Measurements from ENCODE around the gene HMMR.
"Not testable (repeated sequence)": the region's sequence is repeated elsewhere in the genome, so short reads cannot be mapped to it uniquely, and the experiment has no call there.

Gene HMMR

GRCh38 chr5:163444526-163444925 lies 15.9 kb upstream of the HMMR start:
- Histone ChIP-seq H3K4me1 (ENCODE audit: control insufficient read depth, insufficient read depth, low read length) (peaks cover 5% of the 10 kb centered on the region), H3K4me3 (ENCODE audit: low read length) (no peak overlapping the region), H3K36me3 (ENCODE audit: control insufficient read depth, insufficient read depth, low read length) (peaks cover 4% of the 10 kb centered on the region), H3K9me3 (ENCODE audit: control insufficient read depth, low read length) (no peaks in the 10 kb centered on the region), H3K27me3 (ENCODE audit: control insufficient read depth, insufficient read depth, low read length) (no peaks in the 10 kb centered on the region), H3K9ac (ENCODE audit: low read length) (no peak overlapping the region)

- H3K36me3 ChIP-seq (ENCODE audit: control insufficient read depth, insufficient read depth, low read length), result peaks cover 4% of the 10 kb centered on the region
- H3K4me3 ChIP-seq (ENCODE audit: low read length), result no peak overlapping the region
- peaks cover 5% of the 10 kb centered on the region for H3K4me1 ChIP-seq (ENCODE audit: control insufficient read depth, insufficient read depth, low read length)
- no peaks in the 10 kb centered on the region for H3K27me3 ChIP-seq (ENCODE audit: control insufficient read depth, insufficient read depth, low read length)
- no peaks in the 10 kb centered on the region for H3K9me3 ChIP-seq (ENCODE audit: control insufficient read depth, low read length)
- no peak overlapping the region for H3K9ac ChIP-seq (ENCODE audit: low read length)
Observed at GRCh38 chr5:163445345-163445744, 15.1 kb upstream of the HMMR start.

GRCh38 chr5:163447191-163447590 lies 13.2 kb upstream of the HMMR start:
- Histone ChIP-seq H3K9me3 (ENCODE audit: control insufficient read depth, low read length) (no peaks in the 10 kb centered on the region), H3K9ac (ENCODE audit: low read length) (no peak overlapping the region), H3K36me3 (ENCODE audit: control insufficient read depth, insufficient read depth, low read length) (no peaks in the 10 kb centered on the region)

DNA sequence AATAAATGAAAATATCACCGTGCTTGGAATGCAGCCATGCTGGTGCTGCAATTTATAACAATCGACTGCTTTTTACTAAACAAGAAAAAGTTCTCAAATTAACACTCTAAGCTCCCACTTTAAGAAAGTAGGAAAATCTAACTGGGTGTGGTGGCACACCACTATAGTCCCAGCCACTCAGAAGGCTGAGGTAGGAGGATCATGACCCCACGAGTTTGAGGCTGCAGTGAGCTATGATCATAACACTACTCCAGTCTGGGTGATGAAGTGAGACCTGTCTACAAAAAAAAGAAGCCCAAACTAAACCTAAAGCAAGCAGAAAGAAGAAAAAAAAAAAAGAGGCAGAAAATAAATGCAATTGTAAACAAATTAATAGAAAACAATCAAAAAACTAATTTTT lies 12.6 kb upstream of the HMMR start:
- H3K4me1 ChIP-seq (ENCODE audit: control insufficient read depth, insufficient read depth, low read length), result no peaks in the 10 kb centered on the region
- H3K4me3 ChIP-seq (ENCODE audit: low read length), result no peak overlapping the region
- no peaks in the 10 kb centered on the region for H3K9me3 ChIP-seq (ENCODE audit: control insufficient read depth, low read length)
- no peaks in the 10 kb centered on the region for H3K36me3 ChIP-seq (ENCODE audit: control insufficient read depth, insufficient read depth, low read length)
- H3K9ac ChIP-seq (ENCODE audit: low read length), result no peak overlapping the region
- H3K27me3 ChIP-seq (ENCODE audit: control insufficient read depth, insufficient read depth, low read length), result no peaks in the 10 kb centered on the region

More at GRCh38 chr5:163447191-163447590, 13.2 kb upstream of the HMMR start:
- H3K4me3 ChIP-seq (ENCODE audit: low read length), result no peak overlapping the region
- H3K27me3 ChIP-seq (ENCODE audit: control insufficient read depth, insufficient read depth, low read length), result no peaks in the 10 kb centered on the region
- H3K4me1 ChIP-seq (ENCODE audit: control insufficient read depth, insufficient read depth, low read length), result no peaks in the 10 kb centered on the region

DNA sequence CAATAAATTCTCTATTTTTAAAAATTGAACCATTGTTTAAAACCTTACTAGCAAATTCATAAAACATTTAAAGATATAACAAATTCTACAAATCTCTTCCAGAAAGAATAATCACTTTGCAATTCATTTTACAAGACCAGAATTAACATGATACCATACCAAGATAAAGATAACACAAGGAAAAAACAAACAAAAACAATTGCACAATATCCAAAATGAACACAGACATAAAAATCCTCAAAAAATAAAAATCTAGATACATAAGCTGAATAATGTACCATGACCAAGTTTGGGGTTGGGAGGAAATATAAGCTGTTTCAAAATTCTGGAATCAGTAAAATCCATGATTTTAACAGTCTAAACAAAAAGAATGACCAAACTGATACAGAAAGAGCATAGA lies 11.9 kb upstream of the HMMR start:
- no peaks in the 10 kb centered on the region for H3K4me1 ChIP-seq (ENCODE audit: control insufficient read depth, insufficient read depth, low read length)
- H3K4me3 ChIP-seq (ENCODE audit: low read length), result no peak overlapping the region
- H3K27me3 ChIP-seq (ENCODE audit: control insufficient read depth, insufficient read depth, low read length), result no peaks in the 10 kb centered on the region
- no peaks in the 10 kb centered on the region for H3K36me3 ChIP-seq (ENCODE audit: control insufficient read depth, insufficient read depth, low read length)
- H3K9me3 ChIP-seq (ENCODE audit: control insufficient read depth, low read length), result no peaks in the 10 kb centered on the region
- no peak overlapping the region for H3K9ac ChIP-seq (ENCODE audit: low read length)

DNA sequence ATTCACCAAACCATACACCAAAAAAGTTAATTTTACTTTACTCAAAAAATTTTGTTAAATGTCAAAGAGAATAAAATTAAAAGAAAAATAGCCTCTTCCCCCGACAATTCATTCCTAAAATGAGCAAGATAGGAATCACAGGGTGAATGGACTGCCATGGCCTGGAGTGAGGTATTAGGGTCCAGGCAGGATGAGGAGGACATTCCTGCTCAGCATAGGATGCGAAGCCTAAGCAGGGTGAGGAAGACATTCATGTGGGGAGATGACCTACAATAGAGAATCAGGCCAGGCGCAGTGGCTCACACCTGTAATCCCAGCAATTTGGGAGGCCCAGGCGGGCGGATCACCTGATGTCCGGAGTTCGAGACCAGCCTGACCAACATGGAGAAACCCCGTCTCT lies 8.9 kb upstream of the HMMR start:
- H3K9ac ChIP-seq (ENCODE audit: low read length), result no peak overlapping the region
- no peaks in the 10 kb centered on the region for H3K4me1 ChIP-seq (ENCODE audit: control insufficient read depth, insufficient read depth, low read length)
- no peak overlapping the region for H3K4me3 ChIP-seq (ENCODE audit: low read length)
- no peaks in the 10 kb centered on the region for H3K36me3 ChIP-seq (ENCODE audit: control insufficient read depth, insufficient read depth, low read length)
- no peaks in the 10 kb centered on the region for H3K9me3 ChIP-seq (ENCODE audit: control insufficient read depth, low read length)
- no peaks in the 10 kb centered on the region for H3K27me3 ChIP-seq (ENCODE audit: control insufficient read depth, insufficient read depth, low read length)

- H3K36me3 ChIP-seq (ENCODE audit: control insufficient read depth, insufficient read depth, low read length), result no peaks in the 10 kb centered on the region
- H3K9ac ChIP-seq (ENCODE audit: low read length), result no peak overlapping the region
- H3K4me3 ChIP-seq (ENCODE audit: low read length), result no peak overlapping the region
- H3K4me1 ChIP-seq (ENCODE audit: control insufficient read depth, insufficient read depth, low read length), result no peaks in the 10 kb centered on the region
- H3K9me3 ChIP-seq (ENCODE audit: control insufficient read depth, low read length), result no peaks in the 10 kb centered on the region
- H3K27me3 ChIP-seq (ENCODE audit: control insufficient read depth, insufficient read depth, low read length), result no peaks in the 10 kb centered on the region
Observed at GRCh38 chr5:163453705-163454104, 6.7 kb upstream of the HMMR start.

DNA sequence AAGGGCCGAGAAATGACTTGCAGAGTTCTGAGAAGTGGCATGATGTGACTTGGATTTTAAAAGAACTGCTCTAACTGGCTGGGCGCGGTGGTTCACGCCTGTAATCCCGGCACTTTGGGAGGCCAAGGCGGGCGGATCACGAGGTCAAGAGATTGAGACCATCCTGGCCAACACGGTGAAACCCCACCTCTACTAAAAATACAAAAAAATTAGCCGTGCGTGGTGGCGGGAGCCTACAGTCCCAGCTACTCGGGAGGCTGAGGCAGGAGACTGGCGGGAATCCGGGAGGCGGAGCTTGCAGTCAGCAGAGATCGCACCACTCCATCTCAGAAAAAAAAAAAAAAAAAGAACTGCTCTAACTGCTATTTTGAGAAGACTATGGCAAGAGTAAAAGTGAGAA lies 5.0 kb upstream of the HMMR start:
- H3K9ac ChIP-seq (ENCODE audit: low read length), result not testable (repeated sequence)

GRCh38 chr5:163456029-163456589 lies 4.3 kb upstream of the HMMR start:
- H3K27me3 ChIP-seq (ENCODE audit: control insufficient read depth, insufficient read depth, low read length), result no peaks in the 10 kb centered on the region
- H3K4me3 ChIP-seq (ENCODE audit: low read length), result no peak overlapping the region
- no peak overlapping the region for H3K9ac ChIP-seq (ENCODE audit: low read length)
- H3K9me3 ChIP-seq (ENCODE audit: control insufficient read depth, low read length), result no peaks in the 10 kb centered on the region
- H3K36me3 ChIP-seq (ENCODE audit: control insufficient read depth, insufficient read depth, low read length), result no peaks in the 10 kb centered on the region
- H3K4me1 ChIP-seq (ENCODE audit: control insufficient read depth, insufficient read depth, low read length), result peaks cover 4% of the 10 kb centered on the region

More for the DNA sequence above, 5.0 kb upstream of the HMMR start:
- not testable (repeated sequence) for H3K9me3 ChIP-seq (ENCODE audit: control insufficient read depth, low read length); H3K4me1 ChIP-seq (ENCODE audit: control insufficient read depth, insufficient read depth, low read length); H3K4me3 ChIP-seq (ENCODE audit: low read length); H3K36me3 ChIP-seq (ENCODE audit: control insufficient read depth, insufficient read depth, low read length); H3K27me3 ChIP-seq (ENCODE audit: control insufficient read depth, insufficient read depth, low read length)

DNA sequence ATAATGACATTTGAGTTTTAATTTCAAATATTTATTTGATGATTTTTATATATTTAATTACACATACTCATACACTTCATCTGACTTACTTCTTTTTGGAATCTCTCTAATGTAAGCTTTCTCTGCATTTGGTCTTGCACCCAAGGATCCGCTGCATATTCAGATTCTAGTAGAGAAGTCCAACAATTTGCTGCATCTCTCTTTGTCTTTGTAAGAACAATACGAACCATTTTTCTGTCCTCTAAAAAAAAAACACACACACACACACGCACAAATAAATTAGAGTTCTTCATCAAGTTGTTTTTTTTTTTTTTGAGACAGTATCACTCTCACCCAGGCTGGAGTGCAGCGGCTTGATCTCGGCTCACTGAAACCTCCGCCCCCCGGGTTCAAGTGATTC lies 3.6 kb upstream of the HMMR start:
- Histone ChIP-seq H3K4me3 (ENCODE audit: low read length) (no peak overlapping the region), H3K4me1 (ENCODE audit: control insufficient read depth, insufficient read depth, low read length) (peaks cover 4% of the 10 kb centered on the region), H3K27me3 (ENCODE audit: control insufficient read depth, insufficient read depth, low read length) (no peaks in the 10 kb centered on the region), H3K36me3 (ENCODE audit: control insufficient read depth, insufficient read depth, low read length) (no peaks in the 10 kb centered on the region), H3K9ac (ENCODE audit: low read length) (no peak overlapping the region), H3K9me3 (ENCODE audit: control insufficient read depth, low read length) (no peaks in the 10 kb centered on the region)

GRCh38 chr5:163458778-163459385 lies 1.6 kb upstream of the HMMR start:
- Histone ChIP-seq H3K9ac (ENCODE audit: low read length) (peak overlapping the region; percentile 84), H3K9me3 (ENCODE audit: control insufficient read depth, low read length) (no peaks in the 10 kb centered on the region), H3K36me3 (ENCODE audit: control insufficient read depth, insufficient read depth, low read length) (no peaks in the 10 kb centered on the region), H3K27me3 (ENCODE audit: control insufficient read depth, insufficient read depth, low read length) (no peaks in the 10 kb centered on the region), H3K4me1 (ENCODE audit: control insufficient read depth, insufficient read depth, low read length) (peaks cover 4% of the 10 kb centered on the region), H3K4me3 (ENCODE audit: low read length) (peak overlapping the region; percentile 65)

DNA sequence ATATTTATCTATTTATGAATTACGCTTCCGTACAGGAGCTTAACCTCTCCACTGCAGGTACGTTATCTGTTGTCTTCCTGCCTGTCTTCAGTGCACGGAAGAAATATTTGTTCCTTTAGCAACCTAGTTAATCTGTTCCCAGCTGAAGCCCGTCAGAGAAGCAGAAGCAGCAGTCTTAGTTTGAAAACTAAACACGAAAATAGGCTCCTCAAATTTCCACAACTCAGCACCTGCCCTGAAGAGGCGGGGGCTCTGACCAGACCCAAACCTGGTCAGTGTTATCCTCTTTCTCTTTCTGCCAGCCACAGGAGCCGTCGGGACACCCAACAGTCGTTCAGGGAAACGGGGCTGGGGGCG lies 992 bp upstream of the HMMR start:
- no peaks in the 10 kb centered on the region for H3K27me3 ChIP-seq (ENCODE audit: control insufficient read depth, insufficient read depth, low read length)
- no peaks in the 10 kb centered on the region for H3K9me3 ChIP-seq (ENCODE audit: control insufficient read depth, low read length)

More for the DNA sequence above, 992 bp upstream of the HMMR start:
- Histone ChIP-seq H3K4me3 (ENCODE audit: low read length) (peak overlapping the region; percentile 65), H3K4me1 (ENCODE audit: control insufficient read depth, insufficient read depth, low read length) (peaks cover 4% of the 10 kb centered on the region), H3K36me3 (ENCODE audit: control insufficient read depth, insufficient read depth, low read length) (no peaks in the 10 kb centered on the region), H3K9ac (ENCODE audit: low read length) (peak overlapping the region; percentile 84)
